HepG2 (cell line): ENCODE results near the gene WDR91. TPM values are rescaled to one million over a fixed set of nuclear protein-coding genes. Genes with fewer than 3 reads are reported as not detected.

Experiments
- ATAC-seq: fragments of 200-7000 bp; cut with Tn5 transposase; 3 replicates; pipeline ENCODE4 v1.9.1; 2020; ENCODE audit warnings: mild to moderate bottlenecking, moderate library complexity
- BruUV-seq: library from RNA; stranded (reverse); fragments of 400-500 nt; replicated peaks from 2 replicates; lab custom pipeline; 2021; lab: Mats Ljungman, UMichigan
- CTCF ChIA-PET: fragments of 300-600 bp; formaldehyde crosslinking; extraction: SDS; loops from one replicate; lab custom pipeline; 2021; ENCODE audit warnings: low total read pairs, inconsistent platforms, low intra/inter-chr PET ratio; lab: Yijun Ruan, JAX
- POLR2A ChIA-PET: fragments of 350-600 bp; sonication (Branson Sonifier 250); formaldehyde crosslinking; loops from one replicate; lab custom pipeline; 2020; ENCODE audit warnings: antibody characterized with exemption, inconsistent platforms; lab: Yijun Ruan, JAX
- DNase-seq: peaks from one replicate; pipeline ENCODE4 v3.0.0-alpha.2; 2015; ENCODE audit warnings: low spot score
- FAIRE-seq: peaks from 3 replicates; lab custom pipeline; 2011; peaks lifted over from hg19 to GRCh38; lab: Jason Lieb, UNC
- H2AFZ ChIP-seq: one replicate; pipeline ENCODE4 v1.6.1; 2011; ENCODE audit warnings: low read length, inconsistent platforms
- H3K27ac ChIP-seq: fragments of 300-600 bp; 3 replicates; pipeline ENCODE4 v1.8.0; 2011; ENCODE audit warnings: mixed run types, mild to moderate bottlenecking, mixed read lengths, low read length, inconsistent platforms; ENCODE audit not compliant: insufficient read depth; ENCODE audit errors: extremely low read length
- H3K27me3 ChIP-seq, 2 experiments: fragments of 200-600 bp in 1 of 2; 2 replicates in 1 of 2; 3 replicates in 1 of 2; pipeline versions ENCODE4 v1.6.0 to v1.8.0; 2011; ENCODE audit warnings: low read length in 2 of 2, mild to moderate bottlenecking in 2 of 2, moderate library complexity in 2 of 2, inconsistent platforms in 1 of 2; ENCODE audit not compliant: insufficient read depth in 2 of 2, control insufficient read depth in 1 of 2
- H3K36me3 ChIP-seq, 2 experiments: fragments of 200-600 bp in 1 of 2; replicated peaks in 1 of 2; 2 replicates in 1 of 2; 3 replicates in 1 of 2; pipeline versions ENCODE4 v1.5.1 to v1.8.0; 2011; ENCODE audit warnings: low read length in 2 of 2, inconsistent platforms in 1 of 2; ENCODE audit not compliant: insufficient read depth in 2 of 2, control insufficient read depth in 1 of 2
- H3K4me1 ChIP-seq: 2 replicates; pipeline ENCODE4 v1.5.1; 2012; ENCODE audit warnings: low read length, inconsistent platforms; ENCODE audit not compliant: insufficient read depth
- H3K4me2 ChIP-seq: 2 replicates; pipeline ENCODE4 v1.6.0; 2011; ENCODE audit warnings: low read depth, low read length, inconsistent platforms
- H3K4me3 ChIP-seq, 3 experiments: fragments of 200-600 bp in 1 of 3; sonication (generic), shearing (Covaris generic) in 1 of 3; replicated peaks in 1 of 3; 2 replicates each; pipeline ENCODE4 v1.5.1; 2011 to 2016; ENCODE audit warnings: low read length in 3 of 3, inconsistent platforms in 2 of 3, low read depth in 2 of 3, mild to moderate bottlenecking in 2 of 3, control low read depth in 1 of 3, mixed read lengths in 1 of 3; ENCODE audit not compliant: insufficient read depth in 1 of 3
- H3K79me2 ChIP-seq: one replicate; pipeline ENCODE4 v1.6.1; 2011; ENCODE audit warnings: low read length, inconsistent platforms; ENCODE audit not compliant: insufficient read depth
- H3K9ac ChIP-seq: 2 replicates; pipeline ENCODE4 v1.6.0; 2011; ENCODE audit warnings: mild to moderate bottlenecking, low read depth, low read length, inconsistent platforms; ENCODE audit not compliant: insufficient read depth
- H3K9me3 ChIP-seq: 2 replicates; pipeline ENCODE4 v1.5.1; 2012; ENCODE audit warnings: mild to moderate bottlenecking, low read length
- H4K20me1 ChIP-seq: 2 replicates; pipeline ENCODE4 v1.6.0; 2011; ENCODE audit warnings: inconsistent platforms, mild to moderate bottlenecking, low read length, moderate library complexity; ENCODE audit not compliant: insufficient read depth
- BCL6 ChIP-seq: IDR thresholded peaks from 2 replicates; pipeline ENCODE4 v1.6.1; 2016; ENCODE audit warnings: missing genetic modification reagents, missing compliant biosample characterization
- FOSL1 ChIP-seq: sonication (generic); formaldehyde crosslinking; IDR thresholded peaks from 2 replicates; pipeline ENCODE4 v1.9.0; 2021; ENCODE audit warnings: missing genetic modification reagents, borderline replicate concordance
- KLF15 ChIP-seq: sonication (generic); formaldehyde crosslinking; IDR thresholded peaks from 2 replicates; pipeline ENCODE4 v1.8.1; 2023; ENCODE audit warnings: borderline replicate concordance, mild to moderate bottlenecking, inconsistent platforms, missing genetic modification reagents, mixed read lengths
- MED8 ChIP-seq: sonication (generic); formaldehyde crosslinking; IDR thresholded peaks from 2 replicates; pipeline ENCODE4 v1.8.1; 2023; ENCODE audit warnings: mild to moderate bottlenecking, missing genetic modification reagents; ENCODE audit not compliant: insufficient replicate concordance
- SCMH1 ChIP-seq: sonication (generic); formaldehyde crosslinking; IDR thresholded peaks from 2 replicates; pipeline ENCODE4 v1.9.0; 2021; ENCODE audit warnings: missing genetic modification reagents, mild to moderate bottlenecking, borderline replicate concordance
- TBL1XR1 ChIP-seq: fragments of 150-350 bp; IDR thresholded peaks from 2 replicates; pipeline ENCODE4 v1.6.1; 2014; ENCODE audit warnings: borderline replicate concordance, low read length; ENCODE audit not compliant: partially characterized antibody
- TEAD2 ChIP-seq: sonication (generic); formaldehyde crosslinking; IDR thresholded peaks from 2 replicates; pipeline ENCODE4 v1.9.0; 2021; ENCODE audit warnings: missing genetic modification reagents
- TOPORS ChIP-seq: sonication (generic); formaldehyde crosslinking; IDR thresholded peaks from 2 replicates; pipeline ENCODE4 v1.8.0; 2023; ENCODE audit warnings: mild to moderate bottlenecking, missing genetic modification reagents
- ZFP36L1 ChIP-seq: sonication (generic); formaldehyde crosslinking; IDR thresholded peaks from 2 replicates; pipeline ENCODE4 v1.8.0; 2022; ENCODE audit warnings: mild to moderate bottlenecking, missing genetic modification reagents, moderate library complexity
- ZNF484 ChIP-seq: sonication (generic); formaldehyde crosslinking; IDR thresholded peaks from 2 replicates; pipeline ENCODE4 v1.5.1; 2020; ENCODE audit warnings: mild to moderate bottlenecking, low read depth, missing genetic modification reagents, borderline replicate concordance
- ZNF567 ChIP-seq: sonication (generic); formaldehyde crosslinking; IDR thresholded peaks from 2 replicates; pipeline ENCODE4 v1.8.1; 2023; ENCODE audit warnings: mild to moderate bottlenecking, missing genetic modification reagents, borderline replicate concordance
- ZNF660 ChIP-seq: sonication (generic); formaldehyde crosslinking; IDR thresholded peaks from 2 replicates; pipeline ENCODE4 v1.5.1; 2020; ENCODE audit warnings: mild to moderate bottlenecking, low read depth, missing genetic modification reagents, borderline replicate concordance
- ZSCAN30 ChIP-seq: sonication (generic); formaldehyde crosslinking; IDR thresholded peaks from 2 replicates; pipeline ENCODE4 v1.5.0; 2020; ENCODE audit warnings: mild to moderate bottlenecking, missing genetic modification reagents
- WGBS: methylation state at CpG from one replicate; pipeline ENCODE4 v1.1.6; 2017; ENCODE audit warnings: low lambda C conversion rate; 5-methylcytosine and 5-hydroxymethylcytosine counted together
- in situ Hi-C: cut with HindIII; loops from 2 replicates; pipeline ENCODE4 v1.10.0; 2017; ENCODE audit warnings: low pct_unique_long_range_greater_than_20kb; ENCODE audit not compliant: extremely low pct_ligation_motif_present
- intact Hi-C: fragments of 100-400 bp; cut with micrococcal nuclease; formaldehyde crosslinking; loops from one replicate; pipeline ENCODE4 v1.10.0; 2022; ENCODE audit not compliant: unreplicated experiment
- polyA plus RNA-seq, 8 experiments: library from polyadenylated mRNA; depleted of rRNA in 3 of 8; stranded (reverse) in 7 of 8; unstranded in 1 of 8; fragments of >200 nt; fragmentation: Illumina TruSeq in 4 of 8; extraction: Trizol in 4 of 8; gene quantifications; 2 replicates each; pipeline versions ENCODE4 v1.2.1 to v1.2.3, GENCODE V29; 2011 to 2016; ENCODE audit warnings: low read depth in 4 of 8, missing spikeins in 1 of 8, mixed read lengths in 1 of 8; ENCODE audit not compliant: insufficient read depth in 1 of 8
- total RNA-seq, 5 experiments: library from RNA; depleted of rRNA; stranded (reverse); fragments of >200 nt; fragmentation: Illumina TruSeq; extraction: Trizol; gene quantifications; 2 replicates each; pipeline ENCODE4 v1.2.3, GENCODE V29; 2016; ENCODE audit warnings: low read depth in 1 of 5
- TF ChIP-seq, protein P1 (sequence below): sonication (generic); formaldehyde crosslinking; IDR thresholded peaks from 2 replicates; pipeline ENCODE4 v1.4.0; 2020; ENCODE audit warnings: missing genetic modification reagents, mild to moderate bottlenecking, borderline replicate concordance

Gene WDR91
- total and polyA plus RNA-seq, 2 of the 13 experiments (the other 11 are each of a cell fraction or from before 2014, with no cell fraction given), result 11.6 to 12.1 TPM

DNA sequence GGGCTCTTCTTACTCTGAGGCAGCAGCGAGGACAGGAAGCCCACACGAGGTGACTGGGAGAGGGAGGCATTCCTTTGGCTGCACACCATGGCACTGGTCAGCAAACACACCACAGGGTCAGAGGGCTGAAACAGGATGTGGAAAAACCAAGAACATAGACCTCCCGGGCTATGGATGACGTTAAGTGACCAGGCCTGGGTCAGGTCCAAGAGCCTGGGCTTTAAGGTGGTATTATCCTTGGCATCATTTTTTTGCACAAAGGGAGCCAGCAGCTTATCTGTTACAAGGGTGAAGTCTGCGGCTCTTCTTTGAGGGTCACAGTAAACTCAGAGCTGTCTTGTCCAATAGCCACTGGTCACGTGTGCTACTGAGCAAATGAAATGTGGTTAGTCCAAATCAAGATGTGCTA lies 7.0 kb downstream of the WDR91 start:
- no peak for TF ChIP-seq MED8 (CRISPR knock-in tag)
- TF ChIP-seq, protein P1, sequence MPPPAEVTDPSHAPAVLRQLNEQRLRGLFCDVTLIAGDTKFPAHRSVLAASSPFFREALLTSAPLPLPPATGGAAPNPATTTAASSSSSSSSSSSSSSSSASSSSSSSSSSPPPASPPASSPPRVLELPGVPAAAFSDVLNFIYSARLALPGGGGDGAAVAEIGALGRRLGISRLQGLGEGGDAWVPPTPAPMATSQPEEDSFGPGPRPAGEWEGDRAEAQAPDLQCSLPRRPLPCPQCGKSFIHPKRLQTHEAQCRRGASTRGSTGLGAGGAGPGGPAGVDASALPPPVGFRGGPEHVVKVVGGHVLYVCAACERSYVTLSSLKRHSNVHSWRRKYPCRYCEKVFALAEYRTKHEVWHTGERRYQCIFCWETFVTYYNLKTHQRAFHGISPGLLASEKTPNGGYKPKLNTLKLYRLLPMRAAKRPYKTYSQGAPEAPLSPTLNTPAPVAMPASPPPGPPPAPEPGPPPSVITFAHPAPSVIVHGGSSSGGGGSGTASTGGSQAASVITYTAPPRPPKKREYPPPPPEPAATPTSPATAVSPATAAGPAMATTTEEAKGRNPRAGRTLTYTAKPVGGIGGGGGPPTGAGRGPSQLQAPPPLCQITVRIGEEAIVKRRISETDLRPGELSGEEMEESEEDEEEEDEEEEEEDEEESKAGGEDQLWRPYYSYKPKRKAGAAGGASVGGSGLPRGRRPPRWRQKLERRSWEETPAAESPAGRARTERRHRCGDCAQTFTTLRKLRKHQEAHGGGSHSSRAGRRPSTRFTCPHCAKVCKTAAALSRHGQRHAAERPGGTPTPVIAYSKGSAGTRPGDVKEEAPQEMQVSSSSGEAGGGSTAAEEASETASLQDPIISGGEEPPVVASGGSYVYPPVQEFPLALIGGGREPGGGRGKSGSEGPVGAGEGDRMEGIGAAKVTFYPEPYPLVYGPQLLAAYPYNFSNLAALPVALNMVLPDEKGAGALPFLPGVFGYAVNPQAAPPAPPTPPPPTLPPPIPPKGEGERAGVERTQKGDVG (CRISPR knock-in tag), result no peak
- TF ChIP-seq KLF15 (CRISPR knock-in tag), result no peak
- TF ChIP-seq TBL1XR1, result no peak
- no peak for TF ChIP-seq ZFP36L1 (CRISPR knock-in tag)
- TF ChIP-seq ZSCAN30 (CRISPR knock-in tag), result no peak
- TF ChIP-seq BCL6 (CRISPR knock-in tag), result no peak
- TF ChIP-seq ZNF484, result no peak
- no peak for TF ChIP-seq ZNF660 (CRISPR knock-in tag)
- TF ChIP-seq SCMH1 (CRISPR knock-in tag), result no peak
- no peak for TF ChIP-seq TEAD2 (CRISPR knock-in tag)
- TF ChIP-seq FOSL1 (CRISPR knock-in tag), result no peak
- no peak for TF ChIP-seq TOPORS
- no peak for TF ChIP-seq ZNF567 (CRISPR knock-in tag)
- no peak for FAIRE-seq
- Histone ChIP-seq H3K79me2 (no peaks in the 10 kb centered on the region), H3K9me3 (no peaks in the 10 kb centered on the region), H3K9ac (no peak overlapping the region), H3K27me3 (no peaks in the 10 kb centered on the region), H2AFZ (no peak overlapping the region), H3K4me2 (no peak overlapping the region), H3K36me3 (peaks cover 11 to 30% of the 10 kb centered on the region in 2 experiments), H3K4me3 (no peak overlapping the region), H4K20me1 (no peaks in the 10 kb centered on the region), H3K4me1 (peaks cover 27% of the 10 kb centered on the region), H3K27ac (no peak overlapping the region)
- ChIA-PET POLR2A (no interaction called here), CTCF (no interaction called here)
- in situ Hi-C loops (no loop called here), intact Hi-C loops (no loop called here)
- no TSS peak for BruUV-seq
- DNase-seq, result no peak
- no peak for ATAC-seq
- 93% methylated on average over 6 of the region's 6 CpGs for WGBS
